H9 (cell line): ENCODE measurements around the gene SDHAF3. TPM values are rescaled to one million over a fixed set of nuclear protein-coding genes. Genes with fewer than 3 reads are reported as not detected.

ENCODE experiments used
- DNase-seq: peaks from one replicate; pipeline ENCODE4 v3.0.0-alpha.2; 2017
- H2AFZ ChIP-seq: one replicate; pipeline ENCODE4 v1.6.1; 2013; ENCODE audit warnings: mild to moderate bottlenecking, low read length, control low read depth, moderate library complexity
- H2AK5ac ChIP-seq: 2 replicates; pipeline ENCODE4 v1.6.1; 2013; ENCODE audit warnings: low read length, control low read depth, mixed read lengths; ENCODE audit not compliant: insufficient read length
- H2BK120ac ChIP-seq: one replicate; pipeline ENCODE4 v1.6.1; 2013; ENCODE audit warnings: low read depth, mild to moderate bottlenecking, low read length, control low read depth, inconsistent platforms; ENCODE audit not compliant: poor library complexity, severe bottlenecking
- H2BK12ac ChIP-seq: 2 replicates; pipeline ENCODE4 v1.6.1; 2013; ENCODE audit warnings: low read length, control low read depth, mixed read lengths, low read depth; ENCODE audit not compliant: insufficient read length
- H2BK15ac ChIP-seq: 2 replicates; pipeline ENCODE4 v1.6.1; 2013; ENCODE audit warnings: low read depth, low read length, control low read depth
- H2BK20ac ChIP-seq: one replicate; pipeline ENCODE4 v1.6.1; 2013; ENCODE audit warnings: low read depth, mild to moderate bottlenecking, low read length, control low read depth, inconsistent platforms; ENCODE audit not compliant: poor library complexity, severe bottlenecking
- H2BK5ac ChIP-seq: 2 replicates; pipeline ENCODE4 v1.6.1; 2013; ENCODE audit warnings: low read length, control low read depth, mixed read lengths; ENCODE audit not compliant: insufficient read length
- H3K14ac ChIP-seq: 2 replicates; pipeline ENCODE4 v1.6.1; 2013; ENCODE audit warnings: low read length, control low read depth; ENCODE audit not compliant: insufficient read depth
- H3K18ac ChIP-seq: 2 replicates; pipeline ENCODE4 v1.6.1; 2013; ENCODE audit warnings: low read depth, mild to moderate bottlenecking, mixed read lengths, low read length, control low read depth; ENCODE audit not compliant: insufficient read length
- H3K23ac ChIP-seq: 2 replicates; pipeline ENCODE4 v1.6.1; 2013; ENCODE audit warnings: low read length, control low read depth, mixed read lengths, low read depth; ENCODE audit not compliant: insufficient read length
- H3K23me2 ChIP-seq: 2 replicates; pipeline ENCODE4 v1.6.1; 2013; ENCODE audit warnings: low read depth, mild to moderate bottlenecking, mixed read lengths, low read length, control low read depth; ENCODE audit not compliant: insufficient read length, poor library complexity, severe bottlenecking
- H3K27ac ChIP-seq: 2 replicates; pipeline ENCODE4 v1.5.1; 2013; ENCODE audit warnings: low read length, control low read depth, mixed read lengths, low read depth; ENCODE audit not compliant: insufficient read length
- H3K27me3 ChIP-seq: 2 replicates; pipeline ENCODE4 v1.6.1; 2013; ENCODE audit warnings: low read length, control low read depth, inconsistent platforms; ENCODE audit not compliant: insufficient read depth
- H3K4ac ChIP-seq: 2 replicates; pipeline ENCODE4 v1.6.1; 2013; ENCODE audit warnings: low read depth, mild to moderate bottlenecking, control low read depth, inconsistent platforms, low read length, moderate library complexity
- H3K4me1 ChIP-seq: 2 replicates; pipeline ENCODE4 v1.6.1; 2013; ENCODE audit warnings: low read length, control low read depth, inconsistent platforms; ENCODE audit not compliant: insufficient read depth
- H3K4me2 ChIP-seq: 2 replicates; pipeline ENCODE4 v1.6.1; 2013; ENCODE audit warnings: low read length, control low read depth, mixed read lengths; ENCODE audit not compliant: insufficient read length, insufficient read depth
- H3K56ac ChIP-seq: 2 replicates; pipeline ENCODE4 v1.6.1; 2013; ENCODE audit warnings: low read depth, mild to moderate bottlenecking, mixed read lengths, low read length, control low read depth; ENCODE audit not compliant: insufficient read length
- H3K79me1 ChIP-seq: 2 replicates; pipeline ENCODE4 v1.6.1; 2013; ENCODE audit warnings: low read depth, mild to moderate bottlenecking, moderate library complexity, low read length, control low read depth, inconsistent platforms; ENCODE audit not compliant: insufficient read depth, poor library complexity, severe bottlenecking
- H3K79me2 ChIP-seq: 2 replicates; pipeline ENCODE4 v1.6.1; 2013; ENCODE audit warnings: low read length, control low read depth, inconsistent platforms; ENCODE audit not compliant: insufficient read depth
- H3K9ac ChIP-seq: 2 replicates; pipeline ENCODE4 v1.6.1; 2013; ENCODE audit warnings: low read length, control low read depth, mixed read lengths; ENCODE audit not compliant: insufficient read length; ENCODE audit errors: extremely low read depth
- H3K9me3 ChIP-seq: one replicate; pipeline ENCODE4 v1.6.1; 2013; ENCODE audit warnings: low read depth, low read length, inconsistent platforms; ENCODE audit not compliant: control insufficient read depth
- H3T11ph ChIP-seq: one replicate; pipeline ENCODE4 v1.6.1; 2013; ENCODE audit warnings: mild to moderate bottlenecking, low read length, control low read depth, inconsistent platforms
- H4K20me1 ChIP-seq: one replicate; pipeline ENCODE4 v1.6.1; 2013; ENCODE audit not compliant: control insufficient read depth, insufficient read length, insufficient read depth
- H4K5ac ChIP-seq: 2 replicates; pipeline ENCODE4 v1.6.1; 2013; ENCODE audit warnings: low read depth, mild to moderate bottlenecking, mixed read lengths, low read length, control low read depth; ENCODE audit not compliant: insufficient read length
- H4K8ac ChIP-seq: replicated peaks from 2 replicates; pipeline ENCODE4 v1.6.1; 2013; ENCODE audit warnings: low read length, control low read depth, mixed read lengths, low read depth; ENCODE audit not compliant: insufficient read length
- H4K91ac ChIP-seq: 2 replicates; pipeline ENCODE4 v1.6.1; 2013; ENCODE audit warnings: low read depth, mild to moderate bottlenecking, moderate library complexity, mixed read lengths, low read length, control low read depth; ENCODE audit not compliant: insufficient read length
- H3K27ac Mint-ChIP-seq, 3 experiments: 2 replicates in 2 of 3; 3 replicates in 1 of 3; pipeline ENCODE4 v1.8.0; 2020 to 2021; ENCODE audit warnings: mixed read lengths in 3 of 3, mild to moderate bottlenecking in 1 of 3, moderate library complexity in 1 of 3
- H3K27me3 Mint-ChIP-seq: 2 replicates; pipeline ENCODE4 v1.8.0; 2021; ENCODE audit warnings: low read depth, mild to moderate bottlenecking, moderate library complexity, mixed read lengths
- H3K36me3 Mint-ChIP-seq, 3 experiments: 2 replicates in 2 of 3; 3 replicates in 1 of 3; pipeline ENCODE4 v1.8.0; 2020 to 2021; ENCODE audit warnings: low read depth in 3 of 3, mixed read lengths in 3 of 3; ENCODE audit not compliant: insufficient read depth in 1 of 3
- H3K4me1 Mint-ChIP-seq, 2 experiments: 2 replicates each; pipeline ENCODE4 v1.8.0; 2020; ENCODE audit warnings: mixed read lengths in 2 of 2
- H3K4me3 Mint-ChIP-seq, 2 experiments: 2 replicates in 1 of 2; 3 replicates in 1 of 2; pipeline ENCODE4 v1.8.0; 2020 to 2021; ENCODE audit warnings: mild to moderate bottlenecking in 2 of 2, mixed read lengths in 2 of 2, moderate library complexity in 1 of 2
- H3K9me3 Mint-ChIP-seq, 2 experiments: 2 replicates in 1 of 2; 3 replicates in 1 of 2; pipeline ENCODE4 v1.8.0; 2020; ENCODE audit warnings: mild to moderate bottlenecking in 2 of 2, mixed read lengths in 2 of 2, moderate library complexity in 1 of 2
- WGBS: extraction: QIAGEN DNeasy Blood & Tissue Kit; methylation state at CpG from one replicate; pipeline ENCODE4 v1.1.7; 2013; ENCODE audit warnings: missing lambda C conversion rate, low lambda C conversion rate, mixed read lengths; ENCODE audit not compliant: insufficient read length; ENCODE audit errors: extremely low coverage; 5-methylcytosine and 5-hydroxymethylcytosine counted together
- total RNA-seq: library from RNA; stranded (reverse); gene quantifications from 2 replicates; pipeline ENCODE4 v1.2.1, GENCODE V29; 2021
- TF ChIP-seq, protein P1 (sequence below): fragments of 200-600 bp; sonication (generic); conservative IDR thresholded peaks from 3 replicates; pipeline ENCODE4 v1.8.0; 2021; ENCODE audit warnings: antibody characterized with exemption, mild to moderate bottlenecking

SDHAF3 gene
- total RNA-seq, 1 experiment from 2014 or later: 14.1 TPM

DNA sequence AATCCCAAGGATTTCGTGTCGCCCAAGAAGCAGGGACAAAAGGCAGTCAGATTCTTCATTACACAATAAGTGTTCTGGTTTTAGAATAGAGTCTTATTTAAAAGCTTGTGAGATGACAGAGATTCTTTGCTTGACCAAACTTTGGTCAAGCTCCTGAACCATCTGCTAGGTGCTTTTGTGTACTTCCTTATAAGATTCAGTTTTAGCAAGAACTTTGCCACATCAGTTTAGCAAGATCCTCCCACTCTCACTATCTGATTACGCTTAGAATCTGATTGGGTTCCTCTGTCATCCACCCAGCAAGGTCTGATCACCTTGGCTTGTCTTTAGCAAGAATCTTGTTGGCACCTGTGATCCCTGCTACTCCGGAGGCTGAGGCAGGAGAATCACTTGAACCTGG is 38.2 kb upstream of the SDHAF3 start:
- no peak overlapping the region for H3T11ph ChIP-seq
- no peak for DNase-seq
- no peak overlapping the region for H2BK20ac ChIP-seq
- no peak overlapping the region for H3K18ac ChIP-seq
- Mint-ChIP-seq H3K36me3 (peaks cover 6 to 24% (median 9%) of the 10 kb centered on the region in 3 experiments), H3K27ac (no peak overlapping the region), H3K4me3 (no peak overlapping the region), H3K4me1 (peaks cover 0 to 4% of the 10 kb centered on the region in 2 experiments; a peak in 1 of 4 replicates), H3K9me3 (peaks cover 18 to 24% of the 10 kb centered on the region in 2 experiments), H3K27me3 (peaks cover 7% of the 10 kb centered on the region)
- H2BK15ac ChIP-seq: no peak overlapping the region
- H3K4me2 ChIP-seq: no peak overlapping the region
- no peak overlapping the region for H4K5ac ChIP-seq
- no peak overlapping the region for H3K27ac ChIP-seq
- no peaks in the 10 kb centered on the region for H3K9me3 ChIP-seq
- no peaks in the 10 kb centered on the region for H3K27me3 ChIP-seq
- no CpG with 5 or more reads among the region's 4 CpGs for WGBS
- no peak overlapping the region for H2AFZ ChIP-seq
- no peaks in the 10 kb centered on the region for H4K20me1 ChIP-seq
- no peak overlapping the region for H2AK5ac ChIP-seq
- no peak overlapping the region for H3K9ac ChIP-seq
- no peak overlapping the region for H3K14ac ChIP-seq
- no peaks in the 10 kb centered on the region for H3K4me1 ChIP-seq
- no peak overlapping the region for H4K8ac ChIP-seq
- H3K23ac ChIP-seq: no peak overlapping the region
- H2BK12ac ChIP-seq: no peak overlapping the region
- TF ChIP-seq, protein P1, sequence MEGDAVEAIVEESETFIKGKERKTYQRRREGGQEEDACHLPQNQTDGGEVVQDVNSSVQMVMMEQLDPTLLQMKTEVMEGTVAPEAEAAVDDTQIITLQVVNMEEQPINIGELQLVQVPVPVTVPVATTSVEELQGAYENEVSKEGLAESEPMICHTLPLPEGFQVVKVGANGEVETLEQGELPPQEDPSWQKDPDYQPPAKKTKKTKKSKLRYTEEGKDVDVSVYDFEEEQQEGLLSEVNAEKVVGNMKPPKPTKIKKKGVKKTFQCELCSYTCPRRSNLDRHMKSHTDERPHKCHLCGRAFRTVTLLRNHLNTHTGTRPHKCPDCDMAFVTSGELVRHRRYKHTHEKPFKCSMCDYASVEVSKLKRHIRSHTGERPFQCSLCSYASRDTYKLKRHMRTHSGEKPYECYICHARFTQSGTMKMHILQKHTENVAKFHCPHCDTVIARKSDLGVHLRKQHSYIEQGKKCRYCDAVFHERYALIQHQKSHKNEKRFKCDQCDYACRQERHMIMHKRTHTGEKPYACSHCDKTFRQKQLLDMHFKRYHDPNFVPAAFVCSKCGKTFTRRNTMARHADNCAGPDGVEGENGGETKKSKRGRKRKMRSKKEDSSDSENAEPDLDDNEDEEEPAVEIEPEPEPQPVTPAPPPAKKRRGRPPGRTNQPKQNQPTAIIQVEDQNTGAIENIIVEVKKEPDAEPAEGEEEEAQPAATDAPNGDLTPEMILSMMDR: no peak
- H2BK120ac ChIP-seq: no peak overlapping the region
- no peak overlapping the region for H4K91ac ChIP-seq
- no peak overlapping the region for H3K4ac ChIP-seq
- no peaks in the 10 kb centered on the region for H3K79me1 ChIP-seq
- H3K56ac ChIP-seq: no peak overlapping the region
- no peaks in the 10 kb centered on the region for H3K79me2 ChIP-seq
- H2BK5ac ChIP-seq: no peak overlapping the region
- H3K23me2 ChIP-seq: no peaks in the 10 kb centered on the region
